Measurements from ENCODE around the gene SDHA.

- TF ChIP-seq CTCF (IDR thresholded peaks at IDR 0.05) (no peak), POLR2A (IDR thresholded peaks at IDR 0.05) (no peak)
Observed at GRCh38 chr5:184471-184870, 33.6 kb upstream of the SDHA start.
